Hippocampal formation (tissue), 2 donors: ENCODE results near the gene SLC25A51.
"Not testable (repeated sequence)": the region's sequence is repeated elsewhere in the genome, so short reads cannot be mapped to it uniquely, and the experiment has no call there.

Experiments used
- DNase-seq, 2 donors: peaks; one replicate each; lab custom pipeline; 2025; lab: John Stamatoyannopoulos, UW

Gene SLC25A51

GRCh38 chr9:37904445-37905130 is 661 bp upstream of the SLC25A51 start:
- DNase-seq, result no peak

GRCh38 chr9:37902796-37903646 is 906 bp downstream of the SLC25A51 start:
- no peak for DNase-seq

DNA sequence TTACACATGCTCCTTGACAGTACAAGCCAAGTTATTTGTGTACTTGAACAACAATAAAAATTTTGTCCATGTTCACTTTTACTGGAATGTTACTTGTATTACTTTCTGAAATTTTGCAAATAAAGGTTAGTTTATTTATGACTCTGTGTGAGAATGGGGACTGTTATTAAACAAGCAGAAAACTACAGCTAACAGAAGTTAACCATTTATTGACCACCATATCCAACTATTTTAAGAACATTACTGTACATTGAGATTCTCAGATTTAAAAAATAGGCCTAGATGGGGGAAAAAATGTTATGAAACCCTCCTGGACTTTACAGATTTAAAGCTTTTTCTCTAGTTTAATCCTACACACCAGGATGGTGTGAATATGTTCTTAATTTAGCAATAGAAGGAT is 1.8 kb downstream of the SLC25A51 start:
- DNase-seq, result no peak

DNA sequence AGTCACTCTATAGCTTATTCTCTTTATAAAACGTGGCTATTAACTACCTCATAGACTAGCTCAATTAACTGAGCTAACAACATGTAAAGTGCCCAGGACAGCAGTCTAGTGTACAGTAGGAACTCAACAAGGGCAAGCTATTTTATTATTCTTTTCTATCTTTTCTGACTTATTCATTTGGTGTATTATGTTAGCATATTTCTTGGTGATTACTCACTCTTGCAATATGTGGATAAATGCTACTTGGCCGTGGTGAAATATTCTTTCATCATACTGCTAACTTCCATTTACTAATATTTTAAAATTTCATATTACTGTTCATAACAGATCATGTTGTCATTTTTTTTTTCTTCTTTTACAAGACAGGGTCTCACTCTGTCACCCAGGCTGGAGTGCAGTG is 4.9 kb downstream of the SLC25A51 start:
- DNase-seq, result no peak

DNA sequence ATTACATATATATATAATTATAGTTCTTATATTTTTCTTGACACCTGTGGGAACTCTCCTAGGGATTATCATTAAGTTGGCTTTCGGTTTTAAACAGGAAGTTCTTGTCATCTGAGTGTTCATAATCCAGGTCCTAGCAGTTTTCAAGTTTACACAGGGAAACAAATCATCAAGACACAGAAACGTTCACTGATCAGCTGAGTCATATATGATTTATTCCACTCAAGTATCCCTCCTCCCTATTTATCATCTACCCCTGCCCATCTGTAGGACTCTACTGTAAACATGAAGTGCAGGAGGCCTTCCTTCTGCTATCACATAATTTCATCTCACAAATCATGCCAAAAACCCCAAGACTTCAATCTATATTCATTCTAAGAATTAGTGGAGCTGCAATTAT is 6.3 kb downstream of the SLC25A51 start:
- no peak for DNase-seq

GRCh38 chr9:37892063-37892462 is 11.9 kb downstream of the SLC25A51 start:
- no peak for DNase-seq

- not testable (repeated sequence) for DNase-seq
Observed at GRCh38 chr9:37891042-37891441, 12.9 kb downstream of the SLC25A51 start.

GRCh38 chr9:37889536-37889935 is 14.4 kb downstream of the SLC25A51 start:
- no peak for DNase-seq

GRCh38 chr9:37887977-37888583 is 15.8 kb downstream of the SLC25A51 start:
- not testable (repeated sequence) for DNase-seq

DNA sequence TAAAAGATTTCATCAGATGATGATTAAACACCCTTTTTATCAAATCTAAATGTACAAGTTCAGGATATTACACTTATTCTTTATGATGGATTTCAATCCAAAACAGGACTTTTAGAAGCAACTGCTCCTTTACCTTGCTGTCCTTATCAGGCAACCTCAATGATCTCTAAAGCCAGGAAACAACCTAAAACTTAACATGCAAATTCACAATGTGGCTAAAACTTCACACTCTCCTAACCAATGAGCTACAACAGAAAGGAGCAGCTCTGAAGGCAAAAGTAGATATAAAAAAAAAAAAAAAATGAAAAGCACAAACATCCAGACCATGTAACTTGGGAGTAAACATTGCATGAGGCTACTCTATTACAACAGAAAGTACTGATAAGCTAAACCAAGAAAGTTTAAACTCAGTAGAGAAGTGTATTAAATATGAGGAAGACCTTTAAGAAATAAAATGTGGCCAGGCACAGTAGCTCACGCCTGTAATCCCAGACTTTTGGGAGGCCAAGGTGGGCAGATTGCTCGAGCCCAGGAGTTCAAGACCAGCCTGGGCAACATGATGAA is 22.9 kb downstream of the SLC25A51 start:
- no peak for DNase-seq

- no peak for DNase-seq
Observed at GRCh38 chr9:37876376-37876775, 27.6 kb downstream of the SLC25A51 start.

DNA sequence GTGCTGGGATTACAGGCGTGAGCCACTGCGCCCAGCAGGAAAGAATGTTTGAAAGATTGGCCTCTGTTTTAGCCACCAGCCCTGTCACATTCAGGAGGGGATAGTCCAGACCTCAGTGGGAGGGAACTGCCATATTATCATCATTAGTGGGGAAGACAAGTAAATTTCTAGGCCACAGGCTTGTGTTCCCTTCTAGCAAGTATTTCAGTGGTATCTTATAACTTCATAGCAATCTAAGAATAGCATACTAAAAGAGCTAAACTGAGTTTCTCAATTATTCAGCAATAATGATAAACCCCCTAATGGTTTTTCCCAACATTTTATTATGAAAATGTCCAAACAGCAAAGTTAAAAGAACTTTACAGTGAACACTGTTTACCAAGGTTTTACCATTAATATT is 30.0 kb downstream of the SLC25A51 start:
- DNase-seq, result no peak

- no peak for DNase-seq
Observed at GRCh38 chr9:37870799-37871176, 33.1 kb downstream of the SLC25A51 start.

- no peak for DNase-seq
Observed at GRCh38 chr9:37870081-37870798, 33.7 kb downstream of the SLC25A51 start.

GRCh38 chr9:37862530-37862929 is 41.4 kb downstream of the SLC25A51 start:
- DNase-seq, result no peak

GRCh38 chr9:37859043-37859442 is 44.9 kb downstream of the SLC25A51 start:
- DNase-seq, result no peak

DNA sequence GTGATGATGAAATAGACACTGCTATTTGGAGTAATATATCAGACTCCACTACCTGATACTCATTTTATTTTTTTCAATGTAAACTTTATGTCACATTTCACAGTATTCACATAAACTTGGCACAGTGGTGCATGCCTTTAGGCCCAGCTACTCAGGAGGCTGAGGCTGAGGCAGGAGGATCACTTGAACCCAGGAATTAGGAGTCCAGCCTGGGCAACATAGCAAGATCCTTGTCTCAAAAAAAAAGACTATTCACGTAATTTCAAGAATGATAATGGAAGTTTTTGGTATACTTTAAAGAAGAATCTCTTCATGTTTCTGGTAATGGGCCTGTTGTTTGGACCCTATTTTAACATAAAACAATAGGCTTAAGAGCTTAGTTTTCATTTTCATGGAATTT is 47.4 kb downstream of the SLC25A51 start:
- DNase-seq, result no peak

DNA sequence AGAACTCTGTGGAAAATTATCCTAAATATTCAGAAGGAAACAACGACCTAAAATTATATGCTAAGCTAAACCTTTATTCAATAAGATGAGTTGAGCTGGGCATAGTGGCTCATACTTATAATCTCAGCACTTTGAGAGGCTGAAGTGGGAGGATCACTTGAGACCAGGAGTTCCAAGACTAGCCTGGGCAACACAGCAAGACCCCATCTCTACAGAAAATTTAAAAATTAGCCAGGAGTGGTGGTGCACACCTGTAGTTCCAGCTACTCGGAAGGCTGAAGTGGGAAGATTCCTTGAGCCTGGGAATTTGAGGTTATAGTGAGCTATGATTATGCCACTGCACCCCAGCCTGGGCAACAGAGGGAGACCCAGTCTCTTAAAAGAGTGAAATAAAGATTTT is 51.7 kb downstream of the SLC25A51 start:
- no peak for DNase-seq

GRCh38 chr9:37840560-37841194 is 63.2 kb downstream of the SLC25A51 start:
- DNase-seq, result no peak

DNA sequence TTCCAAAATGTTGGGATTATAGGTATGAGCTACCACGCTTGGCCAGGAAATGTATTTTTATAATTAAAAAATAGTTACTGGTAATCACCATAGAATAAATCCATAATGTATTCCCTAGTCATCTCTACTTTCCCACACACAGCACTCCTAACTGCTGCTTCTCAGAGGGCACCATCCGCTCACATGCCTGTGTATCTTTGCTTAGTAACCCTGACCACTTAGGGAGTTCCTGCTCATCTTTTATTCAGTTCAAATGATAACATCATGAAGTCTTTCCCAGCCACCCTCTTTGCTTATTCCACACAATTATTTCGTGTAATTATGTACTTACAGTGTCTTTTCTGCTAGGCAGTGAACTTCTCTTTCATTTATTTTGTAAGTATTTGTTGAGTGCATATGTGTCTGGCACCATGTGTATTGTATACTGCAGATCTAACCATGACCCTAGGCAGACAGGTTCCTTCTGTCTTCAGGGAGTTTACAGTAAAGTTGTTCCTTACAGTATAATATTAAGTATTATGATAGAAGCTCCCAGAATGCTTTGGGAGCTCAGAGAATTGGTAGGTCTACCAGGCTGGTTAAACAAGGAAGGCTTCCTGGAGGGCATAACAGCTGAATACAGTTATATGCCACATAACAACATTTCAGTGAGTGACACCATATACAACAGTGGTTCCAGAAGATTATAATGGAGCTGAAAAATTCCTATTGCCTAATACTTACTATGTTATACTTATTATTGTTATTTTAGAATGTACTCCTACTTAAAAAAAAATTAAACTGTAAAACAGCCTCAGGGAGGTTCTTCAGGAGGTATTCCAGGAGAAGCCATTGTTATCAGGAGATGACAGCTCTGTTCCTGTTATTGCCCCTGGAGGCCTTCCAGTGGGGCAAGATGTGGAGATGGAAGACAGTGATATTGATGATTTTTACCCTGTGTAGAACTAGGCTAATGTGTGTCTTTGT is 64.1 kb downstream of the SLC25A51 start:
- no peak for DNase-seq
